Gastrocnemius medialis (tissue), 4 donors: ENCODE measurements around the gene GJD4.

ENCODE experiments used
- POLR2A ChIP-seq, 2 donors: fragments of 450-650 bp; IDR thresholded peaks; one replicate each; pipeline ENCODE4 v1.6.1; 2017; ENCODE audit warnings: antibody characterized with exemption in 2 of 2, mild to moderate bottlenecking in 2 of 2, moderate library complexity in 2 of 2
- TF ChIP-seq, protein P1 (sequence below), 5 experiments: fragments of 450-650 bp in 3 of 5; fragments of 200-600 bp in 2 of 5; sonication (generic) in 2 of 5; IDR thresholded peaks in 4 of 5; conservative IDR thresholded peaks in 1 of 5; 1 replicate in 4 of 5; 2 replicates in 1 of 5; pipeline ENCODE4 v1.5.1; 2016 to 2019; ENCODE audit warnings: antibody characterized with exemption in 5 of 5, mild to moderate bottlenecking in 3 of 5, moderate library complexity in 3 of 5

DNA sequence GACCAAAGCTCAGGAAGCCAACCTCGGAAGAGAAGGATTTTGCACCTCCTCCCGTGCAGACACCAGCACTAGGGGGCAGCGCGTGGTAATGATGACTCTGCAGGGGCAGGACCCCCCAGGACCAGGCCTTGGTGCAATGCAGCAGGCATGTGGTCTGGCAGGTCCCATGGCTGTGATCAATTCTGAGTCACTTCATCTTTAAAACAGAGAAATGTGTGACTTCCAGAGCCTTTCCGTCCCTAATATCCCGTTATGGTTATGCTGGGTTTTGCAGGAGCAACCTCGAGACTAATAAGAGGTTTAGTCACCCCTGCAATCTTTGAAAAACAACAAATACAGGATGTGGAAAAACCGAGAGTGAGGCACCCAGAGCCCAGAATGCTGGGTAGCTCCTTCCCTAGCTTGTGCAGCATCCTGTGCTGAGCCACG lies 30.2 kb upstream of the GJD4 start:
- TF ChIP-seq, protein P1, sequence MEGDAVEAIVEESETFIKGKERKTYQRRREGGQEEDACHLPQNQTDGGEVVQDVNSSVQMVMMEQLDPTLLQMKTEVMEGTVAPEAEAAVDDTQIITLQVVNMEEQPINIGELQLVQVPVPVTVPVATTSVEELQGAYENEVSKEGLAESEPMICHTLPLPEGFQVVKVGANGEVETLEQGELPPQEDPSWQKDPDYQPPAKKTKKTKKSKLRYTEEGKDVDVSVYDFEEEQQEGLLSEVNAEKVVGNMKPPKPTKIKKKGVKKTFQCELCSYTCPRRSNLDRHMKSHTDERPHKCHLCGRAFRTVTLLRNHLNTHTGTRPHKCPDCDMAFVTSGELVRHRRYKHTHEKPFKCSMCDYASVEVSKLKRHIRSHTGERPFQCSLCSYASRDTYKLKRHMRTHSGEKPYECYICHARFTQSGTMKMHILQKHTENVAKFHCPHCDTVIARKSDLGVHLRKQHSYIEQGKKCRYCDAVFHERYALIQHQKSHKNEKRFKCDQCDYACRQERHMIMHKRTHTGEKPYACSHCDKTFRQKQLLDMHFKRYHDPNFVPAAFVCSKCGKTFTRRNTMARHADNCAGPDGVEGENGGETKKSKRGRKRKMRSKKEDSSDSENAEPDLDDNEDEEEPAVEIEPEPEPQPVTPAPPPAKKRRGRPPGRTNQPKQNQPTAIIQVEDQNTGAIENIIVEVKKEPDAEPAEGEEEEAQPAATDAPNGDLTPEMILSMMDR (IDR thresholded peaks at IDR 0.05 in 4 of 5, conservative IDR thresholded peaks at IDR 0.05 in 1 of 5): no peak
- no peak for TF ChIP-seq POLR2A (IDR thresholded peaks at IDR 0.05)
